ENCODE results near the gene FAM170B. TPM values are rescaled to one million over a fixed set of nuclear protein-coding genes. Genes with fewer than 3 reads are reported as not detected.

The FAM170B gene
- total RNA-seq, 1 donor from 2014 or later: not detected

- Mint-ChIP-seq H3K4me1 (peaks cover 31% of the 10 kb centered on the region), H3K4me3 (no peak overlapping the region), H3K27ac (no peak overlapping the region), H3K36me3 (ENCODE audit: low read depth) (peaks cover 9% of the 10 kb centered on the region), H3K27me3 (no peaks in the 10 kb centered on the region), H3K9me3 (no peaks in the 10 kb centered on the region)
- DNase-seq: no peak
- intact Hi-C loops (cut with micrococcal nuclease): no loop called here
Observed at GRCh38 chr10:49173853-49174252, 40.0 kb upstream of the FAM170B start.

- Mint-ChIP-seq H3K4me1 (peaks cover 26% of the 10 kb centered on the region), H3K9me3 (no peaks in the 10 kb centered on the region), H3K36me3 (ENCODE audit: low read depth) (peaks cover 6% of the 10 kb centered on the region), H3K4me3 (no peak overlapping the region), H3K27ac (peak overlapping the region; percentile 49), H3K27me3 (no peaks in the 10 kb centered on the region)
- DNase-seq: no peak
- intact Hi-C loops (cut with micrococcal nuclease): no loop called here
Observed at GRCh38 chr10:49173201-49173772, 39.5 kb upstream of the FAM170B start.

- H3K36me3 Mint-ChIP-seq (ENCODE audit: low read depth): peaks cover 6% of the 10 kb centered on the region
- H3K4me3 Mint-ChIP-seq: no peak overlapping the region
- no peaks in the 10 kb centered on the region for H3K27me3 Mint-ChIP-seq
- H3K4me1 Mint-ChIP-seq: peaks cover 22% of the 10 kb centered on the region
- no peaks in the 10 kb centered on the region for H3K9me3 Mint-ChIP-seq
- no peak overlapping the region for H3K27ac Mint-ChIP-seq
- intact Hi-C loops (cut with micrococcal nuclease): no loop called here
- DNase-seq: no peak
Observed at GRCh38 chr10:49172777-49173132, 38.9 kb upstream of the FAM170B start.

GRCh38 chr10:49172061-49172776 is 38.4 kb upstream of the FAM170B start:
- no peaks in the 10 kb centered on the region for H3K27me3 Mint-ChIP-seq
- no peak overlapping the region for H3K27ac Mint-ChIP-seq
- no peak overlapping the region for H3K4me3 Mint-ChIP-seq
- H3K4me1 Mint-ChIP-seq: peaks cover 18% of the 10 kb centered on the region
- DNase-seq: no peak
- H3K9me3 Mint-ChIP-seq: no peaks in the 10 kb centered on the region
- H3K36me3 Mint-ChIP-seq (ENCODE audit: low read depth): peaks cover 5% of the 10 kb centered on the region
- intact Hi-C loops (cut with micrococcal nuclease): no loop called here

- Mint-ChIP-seq H3K36me3 (ENCODE audit: low read depth) (peaks cover 5% of the 10 kb centered on the region), H3K4me3 (no peak overlapping the region), H3K9me3 (no peaks in the 10 kb centered on the region), H3K27ac (no peak overlapping the region), H3K27me3 (no peaks in the 10 kb centered on the region), H3K4me1 (peaks cover 18% of the 10 kb centered on the region)
- no peak for DNase-seq
- intact Hi-C loops (cut with micrococcal nuclease): no loop called here
Observed at GRCh38 chr10:49171326-49172060, 37.7 kb upstream of the FAM170B start.

- no peak overlapping the region for H3K4me3 Mint-ChIP-seq
- intact Hi-C loops (cut with micrococcal nuclease): no loop called here
- no peaks in the 10 kb centered on the region for H3K9me3 Mint-ChIP-seq
- peaks cover 4% of the 10 kb centered on the region for H3K36me3 Mint-ChIP-seq (ENCODE audit: low read depth)
- H3K4me1 Mint-ChIP-seq: peaks cover 19% of the 10 kb centered on the region
- no peak for DNase-seq
- H3K27me3 Mint-ChIP-seq: no peaks in the 10 kb centered on the region
- H3K27ac Mint-ChIP-seq: peak overlapping the region; percentile 52
Observed at GRCh38 chr10:49170632-49171325, 37.0 kb upstream of the FAM170B start.

GRCh38 chr10:49169776-49170175 is 36.0 kb upstream of the FAM170B start:
- intact Hi-C loops (cut with micrococcal nuclease): no loop called here

GRCh38 chr10:49168831-49169500 is 35.1 kb upstream of the FAM170B start:
- no peak overlapping the region for H3K27ac Mint-ChIP-seq
- no peak overlapping the region for H3K4me3 Mint-ChIP-seq
- intact Hi-C loops (cut with micrococcal nuclease): no loop called here
- H3K27me3 Mint-ChIP-seq: no peaks in the 10 kb centered on the region
- H3K9me3 Mint-ChIP-seq: no peaks in the 10 kb centered on the region
- H3K4me1 Mint-ChIP-seq: peaks cover 27% of the 10 kb centered on the region
- DNase-seq: no peak
- peaks cover 4% of the 10 kb centered on the region for H3K36me3 Mint-ChIP-seq (ENCODE audit: low read depth)

More at GRCh38 chr10:49169776-49170175, 36.0 kb upstream of the FAM170B start:
- no peak overlapping the region for H3K4me3 Mint-ChIP-seq
- DNase-seq: no peak
- H3K36me3 Mint-ChIP-seq (ENCODE audit: low read depth): peaks cover 4% of the 10 kb centered on the region
- no peaks in the 10 kb centered on the region for H3K9me3 Mint-ChIP-seq
- H3K27ac Mint-ChIP-seq: no peak overlapping the region
- peaks cover 20% of the 10 kb centered on the region for H3K4me1 Mint-ChIP-seq
- H3K27me3 Mint-ChIP-seq: no peaks in the 10 kb centered on the region

GRCh38 chr10:49168171-49168540 is 34.3 kb upstream of the FAM170B start:
- Mint-ChIP-seq H3K27ac (no peak overlapping the region), H3K27me3 (no peaks in the 10 kb centered on the region), H3K9me3 (no peaks in the 10 kb centered on the region), H3K4me1 (peaks cover 25% of the 10 kb centered on the region), H3K4me3 (no peak overlapping the region), H3K36me3 (ENCODE audit: low read depth) (peaks cover 4% of the 10 kb centered on the region)
- intact Hi-C loops (cut with micrococcal nuclease): no loop called here
- DNase-seq: no peak

- Mint-ChIP-seq H3K4me1 (peaks cover 24% of the 10 kb centered on the region), H3K27me3 (no peaks in the 10 kb centered on the region)
Observed at GRCh38 chr10:49167425-49168170, 33.8 kb upstream of the FAM170B start.

GRCh38 chr10:49166484-49167400 is 32.9 kb upstream of the FAM170B start:
- Mint-ChIP-seq H3K4me1 (peaks cover 25% of the 10 kb centered on the region), H3K36me3 (ENCODE audit: low read depth) (peaks cover 4% of the 10 kb centered on the region), H3K9me3 (no peaks in the 10 kb centered on the region), H3K27ac (peak overlapping the region; percentile 87), H3K4me3 (peak overlapping the region; percentile 26), H3K27me3 (no peaks in the 10 kb centered on the region)
- DNase-seq: no peak
- intact Hi-C loops (cut with micrococcal nuclease): no loop called here

More at GRCh38 chr10:49167425-49168170, 33.8 kb upstream of the FAM170B start:
- Mint-ChIP-seq H3K9me3 (no peaks in the 10 kb centered on the region), H3K27ac (peak overlapping the region; percentile 18), H3K36me3 (ENCODE audit: low read depth) (peaks cover 4% of the 10 kb centered on the region), H3K4me3 (no peak overlapping the region)
- intact Hi-C loops (cut with micrococcal nuclease): no loop called here
- DNase-seq: no peak

- Mint-ChIP-seq H3K9me3 (no peaks in the 10 kb centered on the region), H3K27me3 (no peaks in the 10 kb centered on the region), H3K4me1 (peaks cover 27% of the 10 kb centered on the region), H3K36me3 (ENCODE audit: low read depth) (peaks cover 4% of the 10 kb centered on the region), H3K27ac (peak overlapping the region; percentile 87), H3K4me3 (peak overlapping the region; percentile 26)
- no peak for DNase-seq
- intact Hi-C loops (cut with micrococcal nuclease): no loop called here
Observed at GRCh38 chr10:49165821-49166483, 32.1 kb upstream of the FAM170B start.
